ENCODE measurements around the gene LRRN2.
A peak's percentile ranks its signal among the peaks of the same experiment; 100 is the strongest.

The LRRN2 gene

DNA sequence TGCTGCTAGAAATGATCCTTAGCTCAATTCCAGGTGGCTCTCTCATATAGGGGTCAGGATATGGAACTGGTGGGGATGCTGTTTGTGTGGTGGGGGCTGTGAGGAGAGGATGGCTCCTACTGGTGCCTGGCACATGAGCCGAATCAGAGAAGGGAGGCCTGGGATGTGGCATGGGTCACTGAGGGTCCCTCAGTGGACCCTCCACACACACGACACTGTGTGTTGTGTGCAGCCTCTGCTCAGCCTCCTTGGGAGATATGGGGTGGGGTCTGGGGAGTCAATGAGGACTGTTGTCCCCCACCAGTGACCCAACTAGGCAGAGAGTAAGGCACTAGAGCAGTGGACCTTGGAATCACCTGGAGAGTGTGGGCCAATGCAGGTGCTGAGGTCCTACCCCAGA lies 3.2 kb upstream of the LRRN2 start:
- no peak for DNase-seq

- DNase-seq = no peak
These were observed 2.5 kb upstream of the LRRN2 start for GRCh38 chr1:204688007-204688406.

- no peak for DNase-seq
These were observed 835 bp downstream of the LRRN2 start for GRCh38 chr1:204684571-204685235.

GRCh38 chr1:204684206-204684570 lies 1.4 kb downstream of the LRRN2 start:
- no peak for DNase-seq

DNA sequence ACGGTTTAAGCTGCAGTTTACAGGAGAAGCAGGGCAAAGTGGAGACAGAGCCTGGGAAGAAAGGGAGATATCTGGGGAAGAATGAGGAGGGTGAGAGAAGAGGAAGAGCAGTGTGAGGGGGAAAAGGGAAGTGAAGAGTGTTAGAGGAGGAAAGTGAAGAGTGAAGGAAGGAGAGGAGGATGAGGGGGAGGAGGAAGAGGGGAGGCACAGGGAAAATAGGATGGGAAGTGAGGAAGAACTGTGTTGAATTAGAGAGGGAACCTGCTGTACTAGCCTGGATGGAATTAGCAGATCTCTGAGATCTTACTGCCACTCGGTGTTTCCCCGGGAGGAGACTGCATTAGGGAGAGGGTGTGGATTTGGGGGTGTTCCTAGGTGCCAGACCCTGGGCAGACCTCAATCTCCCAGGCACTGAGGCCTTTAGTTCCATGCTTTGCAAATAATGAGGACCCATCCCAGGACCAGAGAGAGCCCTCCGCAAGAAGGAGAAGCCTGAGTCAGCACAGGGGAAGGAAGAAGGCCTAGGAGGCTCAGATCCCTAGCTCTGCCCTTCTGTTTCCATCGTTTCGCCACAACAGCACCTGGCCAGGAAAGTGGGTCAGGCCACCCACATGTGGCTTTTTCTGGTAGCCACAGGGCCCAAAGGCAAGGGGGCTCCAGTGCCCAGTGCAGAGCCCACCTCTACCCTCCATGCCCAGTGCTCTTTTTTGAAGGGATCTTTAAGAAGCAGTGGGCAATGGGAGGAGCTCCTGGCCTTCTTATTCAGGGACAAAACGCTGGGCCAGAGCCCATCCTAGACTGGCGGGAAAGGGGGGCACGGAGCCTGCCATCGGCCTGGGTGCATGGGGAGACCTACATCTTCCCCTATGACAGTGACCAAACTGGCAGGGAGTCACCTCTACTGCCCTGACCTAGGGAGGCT lies 2.0 kb downstream of the LRRN2 start:
- DNase-seq = no peak

- DNase-seq = no peak
These were observed 5.1 kb downstream of the LRRN2 start for GRCh38 chr1:204680461-204680860.

GRCh38 chr1:204680051-204680450 lies 5.5 kb downstream of the LRRN2 start:
- DNase-seq = no peak

- DNase-seq = no peak
These were observed 6.6 kb downstream of the LRRN2 start for GRCh38 chr1:204678721-204679475.

GRCh38 chr1:204677864-204678263 lies 7.7 kb downstream of the LRRN2 start:
- DNase-seq = no peak

- DNase-seq = no peak
These were observed 9.5 kb downstream of the LRRN2 start for GRCh38 chr1:204676043-204676442.

GRCh38 chr1:204673909-204674649 lies 11.5 kb downstream of the LRRN2 start:
- no peak for DNase-seq

GRCh38 chr1:204673209-204673608 lies 12.3 kb downstream of the LRRN2 start:
- DNase-seq = no peak

GRCh38 chr1:204672482-204673121 lies 12.9 kb downstream of the LRRN2 start:
- DNase-seq = no peak

- no peak for DNase-seq
These were observed 13.5 kb downstream of the LRRN2 start for GRCh38 chr1:204672069-204672468.

- peak; percentile 56 for DNase-seq
These were observed 15.2 kb downstream of the LRRN2 start for GRCh38 chr1:204670152-204670927.

- no peak for DNase-seq
These were observed 16.0 kb downstream of the LRRN2 start for GRCh38 chr1:204669579-204669978.

- DNase-seq = no peak
These were observed 21.2 kb downstream of the LRRN2 start for GRCh38 chr1:204664384-204664651.

DNA sequence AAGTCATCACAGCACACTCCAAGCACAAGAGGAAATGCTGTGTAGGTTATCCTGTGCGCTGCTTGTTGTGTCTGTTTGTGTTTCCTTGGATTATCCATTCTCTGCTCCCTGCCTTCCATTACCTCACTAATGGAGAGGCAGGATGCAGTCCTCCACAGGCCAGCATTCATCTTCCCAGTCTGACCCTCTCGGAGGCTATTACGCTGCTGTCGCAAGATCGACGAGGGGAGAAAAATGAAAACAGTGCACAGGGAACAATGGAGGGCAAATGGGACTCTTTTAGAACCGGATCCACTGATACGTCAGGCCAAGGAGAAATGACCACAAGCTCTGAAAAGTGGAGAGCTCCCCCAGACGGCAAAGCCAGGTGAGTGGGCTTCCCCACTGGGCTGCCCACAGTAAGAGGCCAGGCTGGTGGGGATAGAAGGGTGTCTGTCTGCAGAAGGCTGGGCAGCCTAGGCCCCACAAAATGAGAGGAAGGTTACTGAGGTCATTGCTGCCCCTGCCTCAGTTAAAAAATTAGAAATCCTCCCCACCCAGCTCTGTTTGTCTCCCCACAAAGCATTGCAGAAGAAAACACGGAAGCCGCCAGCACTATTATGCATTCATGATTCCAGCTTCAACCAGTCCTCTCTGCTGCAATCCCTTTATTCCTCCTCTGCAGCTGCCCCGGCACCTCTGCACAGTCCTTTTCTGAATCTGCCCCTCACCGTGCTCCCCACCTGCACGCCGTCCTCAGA lies 21.7 kb downstream of the LRRN2 start:
- DNase-seq = no peak

GRCh38 chr1:204662530-204662929 lies 23.0 kb downstream of the LRRN2 start:
- no peak for DNase-seq

DNA sequence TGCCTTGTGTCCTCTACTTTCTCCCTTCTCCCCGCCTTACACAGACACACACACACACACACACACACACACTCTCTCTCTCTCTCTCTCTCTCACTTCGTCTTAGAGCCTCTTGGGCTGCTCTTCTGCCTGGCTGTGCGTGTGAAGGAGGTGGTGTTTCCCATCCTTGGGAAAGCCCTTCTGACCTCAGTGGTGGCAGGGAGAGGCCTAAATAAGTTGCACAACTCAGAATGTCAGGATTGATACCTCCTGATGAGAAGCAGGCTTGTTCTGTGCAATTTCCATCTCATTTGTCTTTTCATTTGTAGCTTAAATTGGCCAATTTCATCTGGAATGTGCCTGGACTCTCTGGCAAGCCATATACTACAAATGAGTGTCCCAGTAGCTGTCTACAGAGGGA lies 25.0 kb downstream of the LRRN2 start:
- DNase-seq = peak; percentile 28

GRCh38 chr1:204659056-204659455 lies 26.5 kb downstream of the LRRN2 start:
- no peak for DNase-seq
